Measurements from ENCODE around the gene NXPH3. TPM values are rescaled to one million over a fixed set of nuclear protein-coding genes. Genes with fewer than 3 reads are reported as not detected.
A peak's percentile ranks its signal among the peaks of the same experiment; 100 is the strongest.

NXPH3 gene
- total RNA-seq, 1 donor from 2014 or later: 4.5 TPM

DNA sequence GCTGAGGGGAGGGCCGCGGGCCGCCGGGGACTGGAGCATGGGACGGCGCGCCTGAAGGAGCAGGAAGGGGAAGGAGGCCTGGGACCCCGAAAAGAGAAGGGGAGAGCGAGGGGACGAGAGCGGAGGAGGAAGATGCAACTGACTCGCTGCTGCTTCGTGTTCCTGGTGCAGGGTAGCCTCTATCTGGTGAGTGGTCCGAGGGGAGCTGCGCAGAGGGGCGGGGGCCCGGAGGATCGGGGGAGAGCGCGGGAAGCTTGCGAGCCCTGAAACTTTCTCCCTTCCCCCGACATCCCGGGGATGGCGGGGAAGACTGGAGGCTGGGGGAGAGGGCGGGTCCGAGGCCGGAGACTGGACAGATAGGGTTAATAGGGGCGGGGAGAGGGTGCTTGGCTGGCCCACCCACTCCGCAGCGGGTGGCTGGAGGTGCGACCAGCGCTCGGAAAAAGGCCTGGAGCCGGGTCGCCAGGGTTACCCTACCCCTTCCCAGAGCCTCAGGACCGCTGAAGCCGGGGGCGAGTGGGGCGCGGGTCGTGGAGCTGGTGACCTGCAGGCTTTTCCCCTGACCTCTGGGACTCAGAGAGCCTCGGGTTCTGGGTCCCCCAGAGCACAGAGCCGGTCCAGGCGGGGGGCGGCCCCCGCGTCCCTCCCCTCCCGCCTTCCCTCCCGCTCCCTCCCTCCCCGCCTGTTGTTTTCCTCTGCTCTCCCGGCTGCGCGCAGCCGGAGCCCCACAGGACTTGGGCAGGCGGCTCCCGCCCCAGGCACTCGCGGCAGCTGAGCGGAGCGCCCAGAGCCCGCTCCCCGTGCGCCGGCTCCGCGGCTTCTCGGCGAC is 631 bp downstream of the NXPH3 start:
- peak overlapping the region; percentile 73 for H3K4me3 ChIP-seq
- DNase-seq (no peak), ATAC-seq (peak; percentile 47 to 61)
- H3K9me3 ChIP-seq: no peaks in the 10 kb centered on the region
- no peaks in the 10 kb centered on the region for H3K36me3 ChIP-seq
- peaks cover 34% of the 10 kb centered on the region for H3K4me1 ChIP-seq
- intact Hi-C loops (cut with DNase I): no loop called here
- peaks cover 8% of the 10 kb centered on the region for H3K27me3 ChIP-seq (ENCODE audit: low read depth)
- TF ChIP-seq, protein P1, sequence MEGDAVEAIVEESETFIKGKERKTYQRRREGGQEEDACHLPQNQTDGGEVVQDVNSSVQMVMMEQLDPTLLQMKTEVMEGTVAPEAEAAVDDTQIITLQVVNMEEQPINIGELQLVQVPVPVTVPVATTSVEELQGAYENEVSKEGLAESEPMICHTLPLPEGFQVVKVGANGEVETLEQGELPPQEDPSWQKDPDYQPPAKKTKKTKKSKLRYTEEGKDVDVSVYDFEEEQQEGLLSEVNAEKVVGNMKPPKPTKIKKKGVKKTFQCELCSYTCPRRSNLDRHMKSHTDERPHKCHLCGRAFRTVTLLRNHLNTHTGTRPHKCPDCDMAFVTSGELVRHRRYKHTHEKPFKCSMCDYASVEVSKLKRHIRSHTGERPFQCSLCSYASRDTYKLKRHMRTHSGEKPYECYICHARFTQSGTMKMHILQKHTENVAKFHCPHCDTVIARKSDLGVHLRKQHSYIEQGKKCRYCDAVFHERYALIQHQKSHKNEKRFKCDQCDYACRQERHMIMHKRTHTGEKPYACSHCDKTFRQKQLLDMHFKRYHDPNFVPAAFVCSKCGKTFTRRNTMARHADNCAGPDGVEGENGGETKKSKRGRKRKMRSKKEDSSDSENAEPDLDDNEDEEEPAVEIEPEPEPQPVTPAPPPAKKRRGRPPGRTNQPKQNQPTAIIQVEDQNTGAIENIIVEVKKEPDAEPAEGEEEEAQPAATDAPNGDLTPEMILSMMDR (IDR thresholded peaks at IDR 0.05): no peak
- peak overlapping the region; percentile 58 for H3K27ac ChIP-seq

DNA sequence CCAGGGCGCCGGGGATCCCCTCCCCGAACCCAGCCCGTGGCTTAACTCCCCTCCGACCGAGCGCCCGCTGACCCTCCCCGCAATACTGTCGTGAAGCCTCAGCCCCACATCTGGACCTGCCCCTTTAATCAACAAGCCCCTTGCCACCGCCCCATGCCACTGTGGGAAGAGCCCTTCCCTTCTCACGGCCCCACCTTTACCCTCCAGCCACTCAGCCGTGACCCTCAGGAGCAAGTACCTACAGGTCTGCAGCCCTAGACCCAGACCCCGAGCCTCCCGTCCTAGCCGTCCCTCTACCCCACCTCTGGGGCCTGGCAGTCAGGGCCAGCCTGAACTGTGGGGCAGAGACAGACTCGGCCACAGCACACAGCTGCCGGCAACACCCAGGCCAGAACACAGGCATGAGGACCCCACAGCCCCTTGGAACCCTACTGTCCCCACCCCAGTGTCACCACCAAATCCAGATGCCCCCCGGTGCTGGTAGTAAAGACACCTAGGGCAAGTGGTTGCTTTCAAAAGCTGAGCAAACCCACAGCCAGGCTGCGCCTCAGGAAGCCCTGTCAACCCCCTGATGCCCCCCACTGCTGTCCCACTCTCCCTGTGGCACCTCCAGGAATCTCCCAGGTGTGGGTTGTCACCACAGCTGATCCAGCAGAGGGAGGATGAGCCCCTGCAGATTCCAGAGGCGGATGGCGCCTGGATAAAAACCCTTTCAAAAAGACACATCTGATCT is 1.4 kb downstream of the NXPH3 start:
- Histone ChIP-seq H3K9me3 (no peaks in the 10 kb centered on the region), H3K27ac (peak overlapping the region; percentile 58), H3K4me1 (peaks cover 34% of the 10 kb centered on the region), H3K4me3 (peak overlapping the region; percentile 73), H3K36me3 (no peaks in the 10 kb centered on the region), H3K27me3 (ENCODE audit: low read depth) (peaks cover 8% of the 10 kb centered on the region)
- DNase-seq: no peak
- intact Hi-C loops (cut with DNase I): no loop called here
- TF ChIP-seq, protein P1 (IDR thresholded peaks at IDR 0.05): no peak
- ATAC-seq: peak in 1 of 2 donors; percentile 15

DNA sequence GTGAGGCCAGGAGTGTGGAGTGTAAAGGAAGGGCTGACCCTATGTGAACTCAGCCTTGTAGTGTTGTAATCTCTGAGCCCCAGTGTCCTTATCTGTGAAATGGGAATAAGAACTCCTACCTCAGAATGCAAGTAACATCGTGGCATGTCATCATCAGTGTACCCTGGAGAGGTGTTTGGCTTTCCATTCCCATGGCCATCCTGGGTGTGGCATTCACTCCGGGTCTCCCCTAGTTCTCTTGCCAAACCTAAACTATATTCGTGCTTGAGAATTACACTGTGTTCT is 1.9 kb downstream of the NXPH3 start:
- intact Hi-C loops (cut with DNase I): no loop called here
- Histone ChIP-seq H3K4me3 (peak overlapping the region; percentile 73), H3K27me3 (ENCODE audit: low read depth) (peaks cover 8% of the 10 kb centered on the region), H3K9me3 (no peaks in the 10 kb centered on the region), H3K36me3 (no peaks in the 10 kb centered on the region), H3K27ac (no peak overlapping the region), H3K4me1 (peaks cover 34% of the 10 kb centered on the region)
- DNase-seq (no peak), ATAC-seq (no peak)
- TF ChIP-seq, protein P1 (IDR thresholded peaks at IDR 0.05): no peak

DNA sequence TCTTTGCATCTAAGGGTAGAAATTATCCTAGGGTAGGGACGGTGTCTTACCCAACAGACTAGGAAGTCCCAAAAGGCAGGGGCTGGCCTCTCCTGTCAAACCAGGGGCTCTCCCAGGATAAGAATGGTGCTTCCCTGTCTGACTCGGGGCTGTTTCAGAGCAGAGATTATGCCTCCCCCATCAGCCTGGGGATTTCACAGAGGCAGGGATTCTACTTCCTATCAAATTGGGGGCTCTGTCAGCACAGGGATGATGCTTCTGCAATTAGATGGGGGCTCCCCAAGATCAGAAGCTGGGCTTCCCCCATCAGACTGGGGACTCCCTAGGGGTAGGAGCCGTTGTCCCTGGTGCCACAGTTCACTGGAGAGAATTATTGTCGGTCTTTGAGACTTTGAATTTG is 2.3 kb downstream of the NXPH3 start:
- ATAC-seq: no peak
- Histone ChIP-seq H3K36me3 (no peaks in the 10 kb centered on the region), H3K27ac (no peak overlapping the region), H3K27me3 (ENCODE audit: low read depth) (peaks cover 8% of the 10 kb centered on the region), H3K4me3 (no peak overlapping the region), H3K9me3 (no peaks in the 10 kb centered on the region), H3K4me1 (peaks cover 34% of the 10 kb centered on the region)
- no peak for DNase-seq
- TF ChIP-seq, protein P1 (IDR thresholded peaks at IDR 0.05): no peak
- intact Hi-C loops (cut with DNase I): no loop called here

DNA sequence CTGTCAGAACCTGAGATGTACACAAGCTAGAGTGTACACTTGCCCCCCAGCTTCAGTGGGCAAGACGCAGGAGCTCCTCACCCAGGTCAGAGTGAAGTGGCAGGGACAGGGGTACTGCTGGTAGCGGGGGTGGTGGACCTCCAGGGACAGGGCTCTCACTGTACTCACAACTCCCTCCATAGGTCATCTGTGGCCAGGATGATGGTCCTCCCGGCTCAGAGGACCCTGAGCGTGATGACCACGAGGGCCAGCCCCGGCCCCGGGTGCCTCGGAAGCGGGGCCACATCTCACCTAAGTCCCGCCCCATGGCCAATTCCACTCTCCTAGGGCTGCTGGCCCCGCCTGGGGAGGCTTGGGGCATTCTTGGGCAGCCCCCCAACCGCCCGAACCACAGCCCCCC is 2.7 kb downstream of the NXPH3 start:
- no peak for DNase-seq
- peaks cover 8% of the 10 kb centered on the region for H3K27me3 ChIP-seq (ENCODE audit: low read depth)
- H3K4me1 ChIP-seq: peaks cover 34% of the 10 kb centered on the region
- intact Hi-C loops (cut with DNase I): no loop called here
- H3K27ac ChIP-seq: no peak overlapping the region
- H3K4me3 ChIP-seq: no peak overlapping the region
- no peaks in the 10 kb centered on the region for H3K36me3 ChIP-seq
- TF ChIP-seq, protein P1 (IDR thresholded peaks at IDR 0.05): no peak
- H3K9me3 ChIP-seq: no peaks in the 10 kb centered on the region
- no peak for ATAC-seq

Measured in lower lobe of right lung (tissue), 2 donors.